GM10266 (cell line): ENCODE results near the gene ACTL7A.
"Not testable (repeated sequence)": the region's sequence is repeated elsewhere in the genome, so short reads cannot be mapped to it uniquely, and the experiment has no call there.

Source experiments
- DNase-seq: peaks from one replicate; pipeline ENCODE4 v3.0.0; 2012; ENCODE audit errors: extremely low spot score
- TF ChIP-seq, protein P1 (sequence below): IDR thresholded peaks from 2 replicates; pipeline ENCODE4 v1.5.1; 2012; ENCODE audit warnings: mild to moderate bottlenecking, low read depth; ENCODE audit not compliant: control insufficient read depth, insufficient read depth; ENCODE audit errors: missing control alignments

ACTL7A gene

DNA sequence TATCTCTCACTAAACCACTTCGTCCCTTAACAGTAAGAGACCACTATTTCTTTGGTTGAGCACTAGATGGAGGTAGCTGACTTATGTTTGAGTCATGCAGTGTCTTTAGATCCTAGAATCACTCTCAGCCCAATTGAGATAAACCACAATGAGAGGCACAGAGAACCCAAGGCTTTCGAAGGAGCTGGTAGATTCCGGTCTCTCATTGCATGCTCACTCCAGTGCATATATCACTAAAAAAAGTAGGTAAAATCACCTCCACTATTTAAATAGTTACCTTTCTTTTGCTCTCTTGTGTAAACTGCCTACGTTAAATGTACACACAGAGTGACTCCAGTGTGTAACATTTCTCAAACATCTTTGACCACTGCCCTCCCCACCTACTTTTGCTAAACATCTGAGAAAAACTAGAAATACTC, 27.6 kb downstream of the ACTL7A start:
- DNase-seq: no peak
- TF ChIP-seq, protein P1, sequence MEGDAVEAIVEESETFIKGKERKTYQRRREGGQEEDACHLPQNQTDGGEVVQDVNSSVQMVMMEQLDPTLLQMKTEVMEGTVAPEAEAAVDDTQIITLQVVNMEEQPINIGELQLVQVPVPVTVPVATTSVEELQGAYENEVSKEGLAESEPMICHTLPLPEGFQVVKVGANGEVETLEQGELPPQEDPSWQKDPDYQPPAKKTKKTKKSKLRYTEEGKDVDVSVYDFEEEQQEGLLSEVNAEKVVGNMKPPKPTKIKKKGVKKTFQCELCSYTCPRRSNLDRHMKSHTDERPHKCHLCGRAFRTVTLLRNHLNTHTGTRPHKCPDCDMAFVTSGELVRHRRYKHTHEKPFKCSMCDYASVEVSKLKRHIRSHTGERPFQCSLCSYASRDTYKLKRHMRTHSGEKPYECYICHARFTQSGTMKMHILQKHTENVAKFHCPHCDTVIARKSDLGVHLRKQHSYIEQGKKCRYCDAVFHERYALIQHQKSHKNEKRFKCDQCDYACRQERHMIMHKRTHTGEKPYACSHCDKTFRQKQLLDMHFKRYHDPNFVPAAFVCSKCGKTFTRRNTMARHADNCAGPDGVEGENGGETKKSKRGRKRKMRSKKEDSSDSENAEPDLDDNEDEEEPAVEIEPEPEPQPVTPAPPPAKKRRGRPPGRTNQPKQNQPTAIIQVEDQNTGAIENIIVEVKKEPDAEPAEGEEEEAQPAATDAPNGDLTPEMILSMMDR: no peak

DNA sequence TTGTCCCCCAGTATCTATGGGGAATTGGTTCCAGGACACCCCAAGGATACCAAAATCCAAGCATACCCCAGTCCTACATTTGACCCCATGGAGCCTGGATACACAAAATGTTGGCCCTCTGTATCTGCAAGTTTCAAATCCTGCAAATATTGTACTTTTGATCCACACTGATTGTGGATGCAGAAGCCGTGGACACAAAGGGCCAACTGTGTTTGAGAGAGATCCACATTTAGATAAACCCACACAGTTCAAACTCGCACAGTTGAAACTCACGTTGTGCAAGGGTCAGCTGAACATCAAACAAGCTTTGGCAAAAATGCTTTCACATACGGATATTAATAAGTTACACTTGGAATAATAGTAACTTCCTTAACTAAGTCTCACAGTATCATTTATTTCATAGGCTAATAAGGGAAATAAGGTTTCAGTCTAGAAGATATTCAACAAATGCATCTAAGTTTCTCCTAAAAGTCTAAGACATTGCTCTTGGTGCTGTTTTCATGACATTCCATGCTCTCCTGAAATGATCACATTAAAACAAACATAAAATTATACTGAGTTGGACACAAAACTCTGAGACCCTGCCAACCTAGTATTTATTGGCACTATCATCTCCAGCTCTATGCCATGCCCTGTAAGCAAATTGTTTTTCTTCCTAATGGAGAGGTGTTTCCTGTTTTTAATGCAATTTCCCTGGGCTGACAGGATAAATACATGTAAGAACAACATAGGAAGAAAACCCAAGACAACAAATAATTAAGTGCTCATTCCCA, 32.3 kb downstream of the ACTL7A start:
- TF ChIP-seq, protein P1: no peak
- no peak for DNase-seq

GRCh38 chr9:108897324-108898096, 35.4 kb downstream of the ACTL7A start:
- DNase-seq: no peak
- TF ChIP-seq, protein P1: no peak

GRCh38 chr9:108899023-108899695, 37.1 kb downstream of the ACTL7A start:
- DNase-seq: not testable (repeated sequence)

DNA sequence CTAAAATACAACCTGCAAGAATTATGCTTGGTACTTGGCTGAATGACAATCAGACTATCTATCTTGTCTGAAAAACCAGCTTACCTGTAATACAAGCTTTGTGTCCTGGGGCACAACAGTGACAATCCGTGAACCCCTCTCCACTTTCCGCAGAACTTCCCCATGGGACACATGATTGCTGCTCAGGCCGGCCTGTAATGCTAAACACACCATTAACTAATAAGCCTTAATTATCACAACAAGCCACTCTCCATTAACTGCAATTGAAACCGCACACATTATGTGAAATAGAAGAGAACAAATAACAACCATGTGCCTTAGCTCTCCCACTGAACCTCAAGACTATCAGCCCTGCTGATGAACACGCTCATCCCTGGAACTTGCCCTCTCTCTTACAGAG, 38.1 kb downstream of the ACTL7A start:
- DNase-seq: no peak
- TF ChIP-seq, protein P1: no peak

DNA sequence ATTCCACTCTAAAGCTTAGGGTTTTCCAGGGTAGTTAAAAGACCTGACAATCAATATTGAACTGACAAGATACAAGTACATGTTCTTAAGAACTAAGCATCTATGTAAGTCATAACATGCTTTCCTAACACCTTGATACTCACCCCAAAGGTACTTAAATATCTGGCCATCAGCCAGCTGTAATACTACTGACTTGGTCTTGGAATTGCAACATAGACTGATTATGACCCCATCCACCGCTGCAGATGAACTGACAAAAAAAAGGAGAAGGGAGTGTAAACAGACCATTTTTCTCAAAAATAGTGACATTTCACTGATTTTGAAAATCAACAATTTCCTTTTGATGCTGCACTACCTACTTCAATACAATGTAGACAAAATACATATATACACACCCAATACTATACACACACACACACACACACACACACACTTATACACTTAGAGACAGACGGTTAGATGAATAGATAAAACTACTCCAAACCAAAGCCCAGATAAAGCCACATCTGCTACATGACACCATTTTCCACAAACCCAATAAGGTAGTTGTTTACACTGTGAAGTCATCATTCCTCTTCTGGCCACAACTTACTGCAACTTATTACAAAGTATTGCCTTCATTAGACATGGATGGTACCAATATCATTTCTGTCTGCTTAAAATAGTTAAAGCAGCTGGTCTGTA, 41.5 kb downstream of the ACTL7A start:
- TF ChIP-seq, protein P1: no peak
- DNase-seq: no peak

- DNase-seq: no peak
- TF ChIP-seq, protein P1: no peak
Observed at GRCh38 chr9:108904161-108904560, 42.1 kb downstream of the ACTL7A start.
